HEK293 (cell line): ENCODE data around the gene TGFB3.

Source experiments
- CTCF ChIA-PET: fragments of 350-600 bp; formaldehyde crosslinking; extraction: SDS; loops from one replicate; lab custom pipeline; 2021; ENCODE audit warnings: antibody characterized with exemption; lab: Yijun Ruan, JAX
- POLR2A ChIA-PET: fragments of 300-600 bp; formaldehyde crosslinking; extraction: SDS; loops from one replicate; lab custom pipeline; 2020; ENCODE audit warnings: antibody characterized with exemption, inconsistent platforms; lab: Yijun Ruan, JAX
- H3K27ac ChIP-seq: fragments of 200-500 bp; sonication (Bioruptor generic); 2 replicates; pipeline ENCODE4 v1.5.1; 2014; ENCODE audit warnings: low read depth, low read length, control low read depth, inconsistent platforms; ENCODE audit errors: extremely low read depth
- H3K36me3 ChIP-seq, 2 experiments: fragments of 200-500 bp in 1 of 2; sonication (Bioruptor generic) in 1 of 2; 1 replicate in 1 of 2; 2 replicates in 1 of 2; pipeline ENCODE4 v1.5.1; 2014 to 2017; ENCODE audit warnings: inconsistent platforms in 2 of 2, low read length in 2 of 2; ENCODE audit not compliant: control insufficient read depth in 2 of 2, insufficient read depth in 1 of 2
- H3K4me1 ChIP-seq: fragments of 200-500 bp; sonication (Bioruptor generic); 2 replicates; pipeline ENCODE4 v1.5.1; 2014; ENCODE audit warnings: mild to moderate bottlenecking, low read length, inconsistent platforms; ENCODE audit not compliant: control insufficient read depth, insufficient read depth
- H3K4me3 ChIP-seq: 2 replicates; pipeline ENCODE4 v1.5.1; 2011; ENCODE audit warnings: low read depth, mild to moderate bottlenecking, control low read depth, low read length, moderate library complexity
- H3K9me3 ChIP-seq: fragments of 200-500 bp; sonication (Bioruptor generic); 2 replicates; pipeline ENCODE4 v1.5.1; 2014; ENCODE audit warnings: low read depth, low read length, inconsistent platforms; ENCODE audit not compliant: control insufficient read depth, insufficient read depth
- BCL11B ChIP-seq: fragments of 450-650 bp; formaldehyde crosslinking; IDR thresholded peaks from 2 replicates; pipeline ENCODE4 v1.5.1; 2016; ENCODE audit warnings: low read depth, missing biosample characterization, missing genetic modification characterization
- EGR2 ChIP-seq: fragments of 450-650 bp; formaldehyde crosslinking; IDR thresholded peaks from 2 replicates; pipeline ENCODE4 v1.5.1; 2016; ENCODE audit warnings: low read depth, missing biosample characterization, missing genetic modification characterization
- HOXC10 ChIP-seq: sonication (generic); formaldehyde crosslinking; IDR thresholded peaks from 2 replicates; pipeline ENCODE4 v1.8.1; 2023; ENCODE audit warnings: mild to moderate bottlenecking, missing genetic modification reagents
- PRDM1 ChIP-seq: fragments of 450-650 bp; formaldehyde crosslinking; IDR thresholded peaks from 2 replicates; pipeline ENCODE4; 2016; ENCODE audit warnings: missing biosample characterization, missing genetic modification characterization
- SETDB1 ChIP-seq: IDR thresholded peaks from one replicate; pipeline ENCODE4 v1.6.1; 2017; ENCODE audit warnings: mild to moderate bottlenecking, low read length, moderate library complexity, mixed read lengths; ENCODE audit not compliant: insufficient read length
- YY2 ChIP-seq: fragments of 450-650 bp; formaldehyde crosslinking; IDR thresholded peaks from 2 replicates; pipeline ENCODE4 v1.5.1; 2016; ENCODE audit warnings: missing biosample characterization, missing genetic modification characterization
- ZBTB17 ChIP-seq: fragments of 450-650 bp; formaldehyde crosslinking; IDR thresholded peaks from 2 replicates; pipeline ENCODE4 v1.5.1; 2016; ENCODE audit warnings: missing biosample characterization, missing genetic modification characterization
- ZFHX2 ChIP-seq: fragments of 450-650 bp; formaldehyde crosslinking; conservative IDR thresholded peaks from 2 replicates; pipeline ENCODE4 v1.5.1; 2016; ENCODE audit warnings: missing biosample characterization, missing genetic modification characterization
- ZFP3 ChIP-seq: fragments of 450-650 bp; formaldehyde crosslinking; IDR thresholded peaks from 2 replicates; pipeline ENCODE4 v1.5.1; 2016; ENCODE audit warnings: low read depth, missing biosample characterization, missing genetic modification characterization
- ZFP41 ChIP-seq: fragments of 450-650 bp; formaldehyde crosslinking; IDR thresholded peaks from 2 replicates; pipeline ENCODE4 v1.5.1; 2016; ENCODE audit warnings: missing biosample characterization, missing genetic modification characterization, borderline replicate concordance
- ZNF184 ChIP-seq: fragments of 450-650 bp; IDR thresholded peaks from 2 replicates; pipeline ENCODE4 v1.5.1; 2018; ENCODE audit warnings: missing biosample characterization, mild to moderate bottlenecking, missing genetic modification characterization
- ZNF202 ChIP-seq: fragments of 450-650 bp; formaldehyde crosslinking; IDR thresholded peaks from 2 replicates; pipeline ENCODE4 v1.5.1; 2016; ENCODE audit warnings: missing biosample characterization, missing genetic modification characterization, borderline replicate concordance
- ZNF23 ChIP-seq: fragments of 450-650 bp; formaldehyde crosslinking; IDR thresholded peaks from 2 replicates; pipeline ENCODE4 v1.5.1; 2016; ENCODE audit warnings: missing biosample characterization, missing genetic modification characterization, borderline replicate concordance
- ZNF248 ChIP-seq: fragments of 450-650 bp; formaldehyde crosslinking; IDR thresholded peaks from 2 replicates; pipeline ENCODE4 v1.5.1; 2017; ENCODE audit warnings: missing biosample characterization, missing genetic modification characterization
- ZNF416 ChIP-seq: fragments of 450-650 bp; formaldehyde crosslinking; IDR thresholded peaks from 2 replicates; pipeline ENCODE4 v1.5.1; 2016; ENCODE audit warnings: missing biosample characterization, missing genetic modification characterization
- ZNF585B ChIP-seq: fragments of 450-650 bp; formaldehyde crosslinking; IDR thresholded peaks from 2 replicates; pipeline ENCODE4 v1.5.1; 2016; ENCODE audit warnings: missing biosample characterization, missing genetic modification characterization
- ZNF670 ChIP-seq: fragments of 450-650 bp; formaldehyde crosslinking; IDR thresholded peaks from 2 replicates; pipeline ENCODE4 v1.5.1; 2016; ENCODE audit warnings: missing biosample characterization, missing genetic modification characterization, low read depth
- ZNF830 ChIP-seq: fragments of 450-650 bp; IDR thresholded peaks from 2 replicates; pipeline ENCODE4 v1.5.0; 2018; ENCODE audit warnings: missing biosample characterization, missing genetic modification characterization, low read depth, mild to moderate bottlenecking, moderate library complexity
- TF ChIP-seq, protein P1 (sequence below): fragments of 450-650 bp; formaldehyde crosslinking; IDR thresholded peaks from 2 replicates; pipeline ENCODE4 v1.5.1; 2016; ENCODE audit warnings: missing biosample characterization, missing genetic modification characterization
- TF ChIP-seq, protein P2 (sequence below): fragments of 450-650 bp; formaldehyde crosslinking; IDR thresholded peaks from 2 replicates; pipeline ENCODE4 v1.5.1; 2016; ENCODE audit warnings: missing biosample characterization, missing genetic modification characterization
- TF ChIP-seq, protein P3 (sequence below): fragments of 450-650 bp; formaldehyde crosslinking; IDR thresholded peaks from 2 replicates; pipeline ENCODE4 v1.5.1; 2017; ENCODE audit warnings: missing biosample characterization, missing genetic modification characterization
- TF ChIP-seq, protein P4 (sequence below): fragments of 450-650 bp; formaldehyde crosslinking; IDR thresholded peaks from 2 replicates; pipeline ENCODE4 v1.5.1; 2016; ENCODE audit warnings: missing biosample characterization, missing genetic modification characterization

TGFB3 gene

DNA sequence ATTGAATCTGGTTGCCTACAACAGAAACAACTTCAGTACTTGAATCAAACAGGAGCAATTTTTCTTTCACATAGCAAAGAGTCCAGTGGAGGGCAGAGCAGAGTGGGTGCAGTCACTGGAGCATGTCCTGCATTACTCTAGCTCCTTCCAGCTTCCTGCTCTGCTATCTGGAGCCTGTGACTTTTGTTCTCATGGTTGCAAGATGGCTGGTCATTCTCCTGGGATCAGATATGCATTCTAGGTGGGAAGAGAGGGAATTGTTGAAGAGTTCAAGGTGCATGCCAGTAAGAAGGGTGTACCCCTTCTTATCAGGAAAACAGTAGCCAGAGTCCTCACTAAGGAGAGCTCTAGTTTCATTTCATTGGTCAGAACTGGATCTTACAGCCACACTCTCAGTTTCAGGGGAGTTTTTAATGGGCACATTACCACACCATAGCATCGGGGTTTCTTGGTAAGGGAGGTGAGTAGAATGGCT lies 11.8 kb upstream of the TGFB3 start (continued):
- TF ChIP-seq ZBTB17 (tag by site-specific recombination), result no peak
- no peak for TF ChIP-seq ZFP41 (tag by site-specific recombination)
- TF ChIP-seq HOXC10 (CRISPR knock-in tag), result no peak

DNA sequence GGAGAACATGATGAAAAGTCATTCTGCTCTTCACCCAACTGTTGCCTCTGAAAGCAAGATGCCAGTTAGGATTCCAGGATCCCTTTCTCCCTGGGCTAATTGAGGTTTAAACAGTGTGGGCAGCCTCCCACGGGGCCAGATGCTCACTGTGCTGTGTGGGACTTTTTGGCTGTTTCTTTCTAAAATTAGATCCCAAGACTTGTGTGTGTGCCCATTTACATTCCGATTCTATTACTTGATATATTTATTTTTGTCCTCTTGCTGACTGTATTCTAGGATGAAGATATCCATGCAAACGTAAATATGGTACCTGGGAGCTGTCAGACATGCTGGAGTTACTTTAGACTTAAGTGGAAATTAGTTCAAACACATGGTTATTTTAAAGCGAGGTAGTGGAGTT lies 10.0 kb upstream of the TGFB3 start:
- Histone ChIP-seq H3K9me3 (no peaks in the 10 kb centered on the region), H3K27ac (no peak overlapping the region), H3K36me3 (peaks cover 4 to 76% of the 10 kb centered on the region in 2 experiments; a peak in 2 of 3 replicates), H3K4me3 (no peak overlapping the region), H3K4me1 (peaks cover 2% of the 10 kb centered on the region; the same call in 1 of the 2 replicates)
- TF ChIP-seq ZFHX2 (tag by site-specific recombination), result peak; percentile 90
- TF ChIP-seq EGR2 (tag by site-specific recombination), result peak; percentile 58
- TF ChIP-seq ZNF184, result no peak
- ChIA-PET CTCF (no interaction called here), POLR2A (no interaction called here)

DNA sequence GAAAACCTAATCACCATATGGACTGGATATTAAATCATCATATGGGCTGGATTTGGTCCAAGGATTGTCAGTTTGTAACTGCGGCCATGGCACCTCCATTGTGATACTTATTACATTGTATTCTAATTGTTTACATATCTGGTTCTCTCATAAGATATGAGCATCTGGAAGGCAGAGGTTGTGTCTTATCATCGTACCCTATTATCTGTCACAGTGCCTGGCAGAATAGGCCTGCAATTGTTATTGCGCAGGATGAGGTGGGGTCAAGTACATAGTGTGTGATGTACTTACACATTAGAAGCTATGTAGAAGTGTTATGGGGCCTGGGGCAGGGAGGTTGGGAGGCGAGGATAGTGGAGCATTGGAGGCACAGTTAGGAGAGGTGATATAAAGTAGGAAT lies 8.5 kb upstream of the TGFB3 start:
- POLR2A ChIA-PET, result interaction anchor here (0.6 kb wide), 1 partner anchor 329 kb away, joined by 4 read pairs; the partner anchor contains the start of gene TTLL5
- CTCF ChIA-PET, result interaction anchor here (1.0 to 1.5 kb wide), 2 partner anchors 83 to 279 kb away, joined by 4 to 6 read pairs; no protein-coding TSS in a partner anchor

DNA sequence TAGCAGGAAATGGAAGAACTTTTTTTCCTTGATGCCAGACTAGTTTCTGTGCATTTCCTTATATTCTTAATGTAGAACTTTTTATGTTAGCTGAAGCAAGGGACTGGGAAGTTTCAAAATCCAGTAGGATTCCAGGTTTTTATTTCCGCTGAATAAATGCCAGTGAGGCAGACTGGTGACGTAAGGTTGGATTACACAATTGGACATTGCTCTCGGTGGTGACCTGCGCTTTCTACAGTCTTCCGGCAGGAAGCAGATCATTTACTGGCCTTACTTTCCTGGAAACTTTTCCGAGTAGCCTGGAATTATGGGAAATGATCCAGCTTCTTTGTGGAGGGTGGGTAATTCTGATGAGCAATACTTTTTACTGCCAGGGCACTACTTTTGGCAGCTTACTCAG lies 7.3 kb upstream of the TGFB3 start:
- no peak overlapping the region for H3K4me3 ChIP-seq
- peaks cover 4 to 51% of the 10 kb centered on the region in 2 experiments; a peak in 2 of 3 replicates for H3K36me3 ChIP-seq
- POLR2A ChIA-PET, result no interaction called here
- H3K4me1 ChIP-seq, result peaks cover 2% of the 10 kb centered on the region; the same call in 1 of the 2 replicates
- H3K27ac ChIP-seq, result no peak overlapping the region
- CTCF ChIA-PET, result interaction anchor here (0.7 to 1.5 kb wide), 2 partner anchors 82 to 332 kb away, joined by 3 to 6 read pairs; no protein-coding TSS in a partner anchor
- no peaks in the 10 kb centered on the region for H3K9me3 ChIP-seq
- TF ChIP-seq, protein P1, sequence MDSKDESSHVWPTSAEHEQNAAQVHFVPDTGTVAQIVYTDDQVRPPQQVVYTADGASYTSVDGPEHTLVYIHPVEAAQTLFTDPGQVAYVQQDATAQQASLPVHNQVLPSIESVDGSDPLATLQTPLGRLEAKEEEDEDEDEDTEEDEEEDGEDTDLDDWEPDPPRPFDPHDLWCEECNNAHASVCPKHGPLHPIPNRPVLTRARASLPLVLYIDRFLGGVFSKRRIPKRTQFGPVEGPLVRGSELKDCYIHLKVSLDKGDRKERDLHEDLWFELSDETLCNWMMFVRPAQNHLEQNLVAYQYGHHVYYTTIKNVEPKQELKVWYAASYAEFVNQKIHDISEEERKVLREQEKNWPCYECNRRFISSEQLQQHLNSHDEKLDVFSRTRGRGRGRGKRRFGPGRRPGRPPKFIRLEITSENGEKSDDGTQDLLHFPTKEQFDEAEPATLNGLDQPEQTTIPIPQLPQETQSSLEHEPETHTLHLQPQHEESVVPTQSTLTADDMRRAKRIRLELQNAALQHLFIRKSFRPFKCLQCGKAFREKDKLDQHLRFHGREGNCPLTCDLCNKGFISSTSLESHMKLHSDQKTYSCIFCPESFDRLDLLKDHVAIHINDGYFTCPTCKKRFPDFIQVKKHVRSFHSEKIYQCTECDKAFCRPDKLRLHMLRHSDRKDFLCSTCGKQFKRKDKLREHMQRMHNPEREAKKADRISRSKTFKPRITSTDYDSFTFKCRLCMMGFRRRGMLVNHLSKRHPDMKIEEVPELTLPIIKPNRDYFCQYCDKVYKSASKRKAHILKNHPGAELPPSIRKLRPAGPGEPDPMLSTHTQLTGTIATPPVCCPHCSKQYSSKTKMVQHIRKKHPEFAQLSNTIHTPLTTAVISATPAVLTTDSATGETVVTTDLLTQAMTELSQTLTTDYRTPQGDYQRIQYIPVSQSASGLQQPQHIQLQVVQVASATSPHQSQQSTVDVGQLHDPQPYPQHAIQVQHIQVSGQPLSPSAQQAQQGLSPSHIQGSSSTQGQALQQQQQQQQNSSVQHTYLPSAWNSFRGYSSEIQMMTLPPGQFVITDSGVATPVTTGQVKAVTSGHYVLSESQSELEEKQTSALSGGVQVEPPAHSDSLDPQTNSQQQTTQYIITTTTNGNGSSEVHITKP (tag by site-specific recombination), result no peak
- TF ChIP-seq, protein P2, sequence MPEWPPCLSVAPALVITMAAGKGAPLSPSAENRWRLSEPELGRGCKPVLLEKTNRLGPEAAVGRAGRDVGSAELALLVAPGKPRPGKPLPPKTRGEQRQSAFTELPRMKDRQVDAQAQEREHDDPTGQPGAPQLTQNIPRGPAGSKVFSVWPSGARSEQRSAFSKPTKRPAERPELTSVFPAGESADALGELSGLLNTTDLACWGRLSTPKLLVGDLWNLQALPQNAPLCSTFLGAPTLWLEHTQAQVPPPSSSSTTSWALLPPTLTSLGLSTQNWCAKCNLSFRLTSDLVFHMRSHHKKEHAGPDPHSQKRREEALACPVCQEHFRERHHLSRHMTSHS (tag by site-specific recombination), result no peak
- TF ChIP-seq ZNF23 (tag by site-specific recombination) (no peak), SETDB1 (no peak), PRDM1 (tag by site-specific recombination) (no peak), ZNF248 (tag by site-specific recombination) (no peak), ZNF416 (tag by site-specific recombination) (no peak), BCL11B (no peak), ZNF670 (tag by site-specific recombination) (no peak), YY2 (tag by site-specific recombination) (no peak), ZNF202 (tag by site-specific recombination) (no peak)
- TF ChIP-seq, protein P3, sequence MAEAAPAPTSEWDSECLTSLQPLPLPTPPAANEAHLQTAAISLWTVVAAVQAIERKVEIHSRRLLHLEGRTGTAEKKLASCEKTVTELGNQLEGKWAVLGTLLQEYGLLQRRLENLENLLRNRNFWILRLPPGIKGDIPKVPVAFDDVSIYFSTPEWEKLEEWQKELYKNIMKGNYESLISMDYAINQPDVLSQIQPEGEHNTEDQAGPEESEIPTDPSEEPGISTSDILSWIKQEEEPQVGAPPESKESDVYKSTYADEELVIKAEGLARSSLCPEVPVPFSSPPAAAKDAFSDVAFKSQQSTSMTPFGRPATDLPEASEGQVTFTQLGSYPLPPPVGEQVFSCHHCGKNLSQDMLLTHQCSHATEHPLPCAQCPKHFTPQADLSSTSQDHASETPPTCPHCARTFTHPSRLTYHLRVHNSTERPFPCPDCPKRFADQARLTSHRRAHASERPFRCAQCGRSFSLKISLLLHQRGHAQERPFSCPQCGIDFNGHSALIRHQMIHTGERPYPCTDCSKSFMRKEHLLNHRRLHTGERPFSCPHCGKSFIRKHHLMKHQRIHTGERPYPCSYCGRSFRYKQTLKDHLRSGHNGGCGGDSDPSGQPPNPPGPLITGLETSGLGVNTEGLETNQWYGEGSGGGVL, result no peak

More for the DNA sequence above, 8.5 kb upstream of the TGFB3 start:
- Histone ChIP-seq H3K27ac (no peak overlapping the region), H3K4me1 (peaks cover 2% of the 10 kb centered on the region; the same call in 1 of the 2 replicates), H3K9me3 (no peaks in the 10 kb centered on the region)
- no peak for TF ChIP-seq ZFP3 (tag by site-specific recombination)
- TF ChIP-seq ZNF184, result no peak
- TF ChIP-seq ZNF830, result no peak
- TF ChIP-seq, protein P4, sequence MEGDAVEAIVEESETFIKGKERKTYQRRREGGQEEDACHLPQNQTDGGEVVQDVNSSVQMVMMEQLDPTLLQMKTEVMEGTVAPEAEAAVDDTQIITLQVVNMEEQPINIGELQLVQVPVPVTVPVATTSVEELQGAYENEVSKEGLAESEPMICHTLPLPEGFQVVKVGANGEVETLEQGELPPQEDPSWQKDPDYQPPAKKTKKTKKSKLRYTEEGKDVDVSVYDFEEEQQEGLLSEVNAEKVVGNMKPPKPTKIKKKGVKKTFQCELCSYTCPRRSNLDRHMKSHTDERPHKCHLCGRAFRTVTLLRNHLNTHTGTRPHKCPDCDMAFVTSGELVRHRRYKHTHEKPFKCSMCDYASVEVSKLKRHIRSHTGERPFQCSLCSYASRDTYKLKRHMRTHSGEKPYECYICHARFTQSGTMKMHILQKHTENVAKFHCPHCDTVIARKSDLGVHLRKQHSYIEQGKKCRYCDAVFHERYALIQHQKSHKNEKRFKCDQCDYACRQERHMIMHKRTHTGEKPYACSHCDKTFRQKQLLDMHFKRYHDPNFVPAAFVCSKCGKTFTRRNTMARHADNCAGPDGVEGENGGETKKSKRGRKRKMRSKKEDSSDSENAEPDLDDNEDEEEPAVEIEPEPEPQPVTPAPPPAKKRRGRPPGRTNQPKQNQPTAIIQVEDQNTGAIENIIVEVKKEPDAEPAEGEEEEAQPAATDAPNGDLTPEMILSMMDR (tag by site-specific recombination), result no peak
- no peak for TF ChIP-seq ZNF585B
- TF ChIP-seq, all 188 proteins: peak for 0
- Histone ChIP-seq H3K4me3 (no peak overlapping the region), H3K36me3 (peaks cover 4 to 63% of the 10 kb centered on the region in 2 experiments; a peak in 2 of 3 replicates)
